Stomach (tissue), 9 donors: ENCODE results near the gene COL16A1. TPM values are rescaled to one million over a fixed set of nuclear protein-coding genes. Genes with fewer than 3 reads are reported as not detected.

ENCODE experiments used
- DNase-seq, 2 donors: peaks; one replicate each; pipeline versions ENCODE4 v3.0.0 to v3.0.0-alpha.2; 2013 to 2019
- H3K27ac ChIP-seq, 5 donors: fragments of 200-600 bp in 4 of 5; sonication (generic) in 4 of 5; one replicate each; pipeline ENCODE4 v1.5.1; 2013 to 2019; ENCODE audit warnings: mild to moderate bottlenecking in 1 of 5, moderate library complexity in 1 of 5
- H3K27me3 ChIP-seq, 3 donors: fragments of 200-600 bp; sonication (generic); one replicate each; pipeline ENCODE4 v1.5.1; 2017 to 2019; ENCODE audit warnings: mixed run types in 1 of 3
- H3K36me3 ChIP-seq, 4 donors: fragments of 200-600 bp; sonication (generic); 1 replicate in 3 of 4; 2 replicates in 1 of 4; pipeline ENCODE4 v1.5.1; 2016 to 2019
- H3K4me1 ChIP-seq, 4 donors: fragments of 200-600 bp; sonication (generic); one replicate each; pipeline ENCODE4 v1.5.1; 2016 to 2019
- H3K4me3 ChIP-seq, 4 donors: fragments of 200-600 bp; sonication (generic) in 3 of 4; one replicate each; pipeline ENCODE4 v1.5.1; 2016 to 2019; ENCODE audit warnings: mild to moderate bottlenecking in 1 of 4
- H3K9me3 ChIP-seq, 4 donors: fragments of 200-600 bp; sonication (generic); one replicate each; pipeline ENCODE4 v1.5.1; 2016 to 2019
- EP300 ChIP-seq: sonication (generic); formaldehyde crosslinking; IDR thresholded peaks from one replicate; pipeline ENCODE4 v1.6.1; 2017; ENCODE audit warnings: antibody characterized with exemption
- POLR2A ChIP-seq, 4 donors: fragments of 450-650 bp; IDR thresholded peaks; one replicate each; pipeline ENCODE4 v1.6.1; 2016; ENCODE audit warnings: antibody characterized with exemption in 4 of 4, control low read depth in 2 of 4, mild to moderate bottlenecking in 1 of 4, moderate library complexity in 1 of 4
- POLR2AphosphoS5 ChIP-seq, 3 donors: sonication (generic); formaldehyde crosslinking; IDR thresholded peaks; one replicate each; pipeline ENCODE4 v1.6.1; 2016; ENCODE audit warnings: antibody characterized with exemption in 3 of 3
- WGBS, 5 donors: extraction: QIAGEN DNeasy Blood & Tissue Kit in 3 of 5; methylation state at CpG; one replicate each; pipeline versions ENCODE4 v1.1.5 to v1.1.7; 2013 to 2018; 5-methylcytosine and 5-hydroxymethylcytosine counted together
- intact Hi-C: fragments of 100-400 bp; cut with DNase I; formaldehyde crosslinking; loops from one replicate; pipeline ENCODE4 v1.15.1; 2023; ENCODE audit warnings: low total_unique reads
- polyA plus RNA-seq, 3 donors: library from polyadenylated mRNA; stranded (reverse); fragments of 200-250 nt; gene quantifications; one replicate each; pipeline ENCODE4 v1.2.3, GENCODE V29; 2013
- total RNA-seq, 5 donors: library from RNA; depleted of rRNA; stranded (reverse); fragments of >200 nt; gene quantifications; one replicate each; pipeline versions ENCODE4 v1.1.0 to v1.2.3, GENCODE V29; 2014 to 2016
- TF ChIP-seq, protein P1 (sequence below), 7 experiments: fragments of 450-650 bp in 4 of 7; fragments of 200-600 bp in 3 of 7; sonication (generic) in 3 of 7; IDR thresholded peaks; one replicate each; pipeline ENCODE4 v1.5.1; 2016 to 2019; ENCODE audit warnings: antibody characterized with exemption in 7 of 7, control low read depth in 2 of 7, mild to moderate bottlenecking in 1 of 7
- donor health status: healthy with polysubstance abuse.
- donor health status: Bipolar disorder and iron deficiency.
- donor health status: healthy.

COL16A1 gene
- total and polyA plus RNA-seq, 8 donors, result 19.8 to 127 (median 74.1) TPM

DNA sequence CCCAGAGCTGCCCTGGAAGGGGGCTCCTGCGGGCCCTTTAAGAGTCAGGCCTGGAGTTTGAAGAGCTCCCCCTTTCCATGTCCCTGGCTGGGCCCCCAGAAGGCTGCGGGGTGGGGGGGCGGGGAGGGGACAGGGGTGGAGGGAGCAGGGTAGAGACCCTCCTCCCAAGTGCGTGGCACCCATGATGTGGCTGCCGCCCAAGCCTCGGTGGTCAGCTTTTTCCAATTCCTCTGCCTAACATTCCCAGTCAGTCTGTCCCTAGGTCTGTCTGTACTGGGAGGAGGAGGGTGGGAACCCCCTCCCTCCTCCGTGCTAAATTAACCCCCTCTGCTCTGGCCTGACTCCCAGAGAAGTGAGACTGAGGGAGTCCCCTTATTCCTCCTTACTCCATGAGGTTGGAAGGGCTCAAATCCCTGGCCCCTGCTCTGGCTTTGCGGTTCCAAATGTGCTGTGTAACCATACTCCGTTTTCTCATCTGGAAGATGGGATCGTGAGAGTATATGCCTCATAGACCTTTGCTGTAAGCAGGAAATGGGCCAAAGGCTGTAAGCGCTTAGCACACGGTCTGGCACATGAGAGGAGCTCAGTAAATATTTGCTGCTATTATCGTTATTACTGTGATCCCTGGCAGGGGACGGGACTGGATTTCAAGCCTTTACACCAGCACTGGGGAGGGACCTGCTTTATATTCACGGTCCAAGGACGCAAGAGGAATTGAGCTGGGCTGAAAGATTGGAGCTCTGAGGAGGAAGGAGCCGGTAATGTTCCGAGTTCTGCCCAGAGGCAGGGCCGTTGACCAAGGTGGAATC lies 658 bp upstream of the COL16A1 start:
- peak; percentile 81 to 84 for DNase-seq
- Histone ChIP-seq H3K36me3 (peaks cover 0 to 3% (median 3%) of the 10 kb centered on the region in 4 donors), H3K27ac (peak overlapping the region; percentile 78 to 93 (median 85)), H3K4me3 (peak overlapping the region; percentile 39 to 51 (median 48)), H3K27me3 (peaks cover 0 to 16% (median 7%) of the 10 kb centered on the region in 3 donors), H3K9me3 (no peaks in the 10 kb centered on the region), H3K4me1 (peaks cover 58 to 78% (median 67%) of the 10 kb centered on the region in 4 donors)
- 4 to 15% (median 6%) methylated on average over 13 to 19 of the region's 19 CpGs for WGBS, 5 donors
- TF ChIP-seq, protein P1, sequence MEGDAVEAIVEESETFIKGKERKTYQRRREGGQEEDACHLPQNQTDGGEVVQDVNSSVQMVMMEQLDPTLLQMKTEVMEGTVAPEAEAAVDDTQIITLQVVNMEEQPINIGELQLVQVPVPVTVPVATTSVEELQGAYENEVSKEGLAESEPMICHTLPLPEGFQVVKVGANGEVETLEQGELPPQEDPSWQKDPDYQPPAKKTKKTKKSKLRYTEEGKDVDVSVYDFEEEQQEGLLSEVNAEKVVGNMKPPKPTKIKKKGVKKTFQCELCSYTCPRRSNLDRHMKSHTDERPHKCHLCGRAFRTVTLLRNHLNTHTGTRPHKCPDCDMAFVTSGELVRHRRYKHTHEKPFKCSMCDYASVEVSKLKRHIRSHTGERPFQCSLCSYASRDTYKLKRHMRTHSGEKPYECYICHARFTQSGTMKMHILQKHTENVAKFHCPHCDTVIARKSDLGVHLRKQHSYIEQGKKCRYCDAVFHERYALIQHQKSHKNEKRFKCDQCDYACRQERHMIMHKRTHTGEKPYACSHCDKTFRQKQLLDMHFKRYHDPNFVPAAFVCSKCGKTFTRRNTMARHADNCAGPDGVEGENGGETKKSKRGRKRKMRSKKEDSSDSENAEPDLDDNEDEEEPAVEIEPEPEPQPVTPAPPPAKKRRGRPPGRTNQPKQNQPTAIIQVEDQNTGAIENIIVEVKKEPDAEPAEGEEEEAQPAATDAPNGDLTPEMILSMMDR (IDR thresholded peaks at IDR 0.05), result no peak
- peak; percentile 71 to 88 (median 74) for TF ChIP-seq POLR2AphosphoS5 (IDR thresholded peaks at IDR 0.05)
- intact Hi-C loops, result loop anchor here (5.0 kb wide), 1 partner anchor 32 kb away; no protein-coding TSS in a partner anchor

DNA sequence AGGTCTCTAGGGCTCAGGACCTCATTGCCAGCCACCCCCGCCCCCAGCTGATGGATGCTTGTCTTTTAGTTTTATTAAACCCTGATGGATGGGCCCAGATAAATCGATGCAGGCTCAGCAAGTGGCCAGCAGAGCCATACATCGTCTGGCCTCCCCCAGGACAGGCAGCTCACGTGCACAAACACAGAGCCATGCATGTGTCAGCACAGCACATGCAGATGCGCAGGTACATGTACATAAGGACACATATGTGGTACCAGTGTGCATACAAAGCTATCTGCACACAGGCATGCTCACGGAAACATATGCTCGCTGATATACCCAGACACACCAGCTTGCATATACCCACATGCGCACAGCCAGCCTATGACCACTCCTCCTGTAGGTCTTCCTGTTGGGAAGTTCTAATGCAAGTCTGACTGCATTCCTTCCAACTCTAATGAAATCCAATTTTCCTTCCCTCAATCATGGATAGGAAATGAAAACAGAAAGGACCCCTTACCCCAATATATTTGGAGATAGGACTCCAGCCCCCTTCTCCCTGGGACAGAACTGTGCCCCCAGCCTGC lies 897 bp downstream of the COL16A1 start:
- WGBS, 5 donors, result 67 to 74% (median 68%) methylated on average over 7 to 8 of the region's 8 CpGs
- peak overlapping the region in 4 of 5 donors; percentile 78 to 93 (median 87) for H3K27ac ChIP-seq
- no peaks in the 10 kb centered on the region for H3K9me3 ChIP-seq
- peak overlapping the region; percentile 39 to 51 (median 48) for H3K4me3 ChIP-seq
- TF ChIP-seq, protein P1 (IDR thresholded peaks at IDR 0.05), result no peak
- TF ChIP-seq EP300 (no peak), POLR2AphosphoS5 (IDR thresholded peaks at IDR 0.05) (no peak), POLR2A (IDR thresholded peaks at IDR 0.05) (no peak)
- intact Hi-C loops, result no loop called here
- H3K4me1 ChIP-seq, result peaks cover 58 to 78% (median 71%) of the 10 kb centered on the region in 4 donors
- H3K27me3 ChIP-seq, result peaks cover 0 to 16% (median 7%) of the 10 kb centered on the region in 3 donors
- peaks cover 0 to 19% (median 13%) of the 10 kb centered on the region in 4 donors for H3K36me3 ChIP-seq
- DNase-seq, result no peak

DNA sequence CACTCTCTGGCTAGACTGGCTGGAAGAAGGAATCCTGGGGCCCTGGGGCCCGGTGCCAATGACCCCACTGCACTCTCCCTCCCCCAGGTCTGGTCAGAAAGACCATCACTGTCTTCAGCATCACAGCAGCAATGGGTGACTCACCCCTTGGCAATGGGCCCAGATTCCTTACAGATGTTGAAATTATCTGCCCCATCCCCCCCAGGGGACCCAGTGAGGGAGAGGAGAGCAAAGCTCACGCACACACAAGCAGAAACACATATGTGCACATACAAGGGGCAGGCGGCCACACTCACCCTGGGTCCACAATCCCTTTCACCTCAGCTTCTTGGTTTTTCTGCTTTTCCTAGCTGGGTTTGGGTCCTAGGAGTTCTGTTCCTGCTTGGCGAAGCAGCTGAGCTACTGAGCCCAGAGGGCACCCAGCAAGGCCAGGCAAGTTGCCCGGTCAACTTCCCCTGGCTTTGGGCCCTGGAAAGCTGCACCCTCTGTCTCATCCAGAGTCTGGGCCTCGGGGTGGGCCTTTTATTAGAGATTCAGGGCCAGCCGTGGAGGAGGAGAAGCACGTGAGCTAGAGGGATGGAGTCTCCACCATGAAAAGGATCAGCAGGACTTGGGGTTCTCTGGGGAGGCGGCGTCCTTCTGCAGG lies 2.6 kb downstream of the COL16A1 start:
- peaks cover 0 to 16% (median 7%) of the 10 kb centered on the region in 3 donors for H3K27me3 ChIP-seq
- H3K27ac ChIP-seq, result peak overlapping the region; percentile 43 to 93 (median 85)
- peaks cover 63 to 80% (median 74%) of the 10 kb centered on the region in 4 donors for H3K4me1 ChIP-seq
- H3K9me3 ChIP-seq, result no peaks in the 10 kb centered on the region
- H3K4me3 ChIP-seq, result no peak overlapping the region
- TF ChIP-seq EP300 (peak; percentile 15), POLR2A (IDR thresholded peaks at IDR 0.05) (no peak), POLR2AphosphoS5 (IDR thresholded peaks at IDR 0.05) (peak; percentile 61 to 78 (median 69))
- TF ChIP-seq, protein P1 (IDR thresholded peaks at IDR 0.05), result no peak
- peaks cover 0 to 35% (median 25%) of the 10 kb centered on the region in 4 donors for H3K36me3 ChIP-seq
- peak; percentile 77 to 94 for DNase-seq
- intact Hi-C loops, result no loop called here
- 35 to 49% (median 38%) methylated on average over 10 of the region's 10 CpGs for WGBS, 5 donors

DNA sequence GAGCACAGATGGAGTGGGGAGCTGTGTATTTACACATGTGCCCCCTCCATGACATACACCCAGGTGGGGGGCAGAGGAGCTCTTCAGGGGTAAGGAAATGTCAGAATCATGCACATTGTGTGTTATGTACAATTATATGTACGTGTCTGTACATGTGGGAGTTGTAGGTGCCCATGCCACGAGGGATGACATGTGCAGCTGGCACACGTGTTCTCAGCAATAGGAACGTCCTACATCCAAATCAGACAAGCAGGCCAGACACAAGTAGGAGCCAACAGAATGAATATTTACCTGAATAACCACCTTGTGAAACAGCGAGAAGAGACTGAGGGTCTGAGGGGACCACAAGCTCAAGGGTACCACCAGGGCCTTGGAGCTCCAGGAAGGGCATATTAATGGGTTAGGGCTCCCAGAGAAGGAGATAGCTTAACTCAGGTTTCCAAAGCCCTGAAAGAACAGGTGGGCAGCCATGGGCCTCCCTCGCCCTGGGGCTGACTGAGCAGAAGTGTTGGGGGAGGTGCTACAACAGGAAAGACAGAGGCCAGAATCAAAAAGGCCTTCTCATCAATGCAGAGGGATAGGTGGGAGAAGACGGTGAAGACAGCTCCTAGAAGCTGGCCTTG lies 3.2 kb downstream of the COL16A1 start:
- peaks cover 63 to 80% (median 76%) of the 10 kb centered on the region in 4 donors for H3K4me1 ChIP-seq
- 58 to 83% (median 69%) methylated on average over 7 of the region's 7 CpGs for WGBS, 5 donors
- H3K27me3 ChIP-seq, result peaks cover 0 to 16% (median 7%) of the 10 kb centered on the region in 3 donors
- intact Hi-C loops, result no loop called here
- peaks cover 0 to 42% (median 28%) of the 10 kb centered on the region in 4 donors for H3K36me3 ChIP-seq
- no peak overlapping the region for H3K4me3 ChIP-seq
- H3K27ac ChIP-seq, result peak overlapping the region; percentile 43 to 93 (median 85)
- TF ChIP-seq EP300 (no peak), POLR2AphosphoS5 (IDR thresholded peaks at IDR 0.05) (no peak), POLR2A (IDR thresholded peaks at IDR 0.05) (no peak)
- TF ChIP-seq, protein P1 (IDR thresholded peaks at IDR 0.05), result no peak
- DNase-seq, result no peak
- no peaks in the 10 kb centered on the region for H3K9me3 ChIP-seq
